ENCODE measurements around the gene CTSF.

Gene CTSF

DNA sequence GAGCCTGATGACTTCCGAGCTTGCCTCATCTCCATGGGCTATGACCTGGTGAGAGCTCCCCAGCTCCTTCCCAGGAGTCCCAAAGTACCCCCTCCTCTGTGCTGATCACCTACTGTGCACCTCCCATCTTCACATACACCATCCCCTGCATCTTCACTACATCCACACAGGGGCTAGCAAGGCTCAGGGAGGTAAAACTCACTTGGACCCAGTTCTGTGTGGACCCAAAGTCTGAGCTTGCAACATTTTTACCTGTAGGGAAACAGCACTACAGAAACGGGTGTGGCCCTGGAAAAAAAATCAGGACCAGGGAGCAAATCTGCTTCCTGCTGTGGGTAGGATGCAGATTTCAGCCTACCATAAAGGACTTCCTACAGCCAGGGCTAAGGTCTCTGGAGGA is 6.1 kb downstream of the CTSF start:
- TF ChIP-seq, protein P1, sequence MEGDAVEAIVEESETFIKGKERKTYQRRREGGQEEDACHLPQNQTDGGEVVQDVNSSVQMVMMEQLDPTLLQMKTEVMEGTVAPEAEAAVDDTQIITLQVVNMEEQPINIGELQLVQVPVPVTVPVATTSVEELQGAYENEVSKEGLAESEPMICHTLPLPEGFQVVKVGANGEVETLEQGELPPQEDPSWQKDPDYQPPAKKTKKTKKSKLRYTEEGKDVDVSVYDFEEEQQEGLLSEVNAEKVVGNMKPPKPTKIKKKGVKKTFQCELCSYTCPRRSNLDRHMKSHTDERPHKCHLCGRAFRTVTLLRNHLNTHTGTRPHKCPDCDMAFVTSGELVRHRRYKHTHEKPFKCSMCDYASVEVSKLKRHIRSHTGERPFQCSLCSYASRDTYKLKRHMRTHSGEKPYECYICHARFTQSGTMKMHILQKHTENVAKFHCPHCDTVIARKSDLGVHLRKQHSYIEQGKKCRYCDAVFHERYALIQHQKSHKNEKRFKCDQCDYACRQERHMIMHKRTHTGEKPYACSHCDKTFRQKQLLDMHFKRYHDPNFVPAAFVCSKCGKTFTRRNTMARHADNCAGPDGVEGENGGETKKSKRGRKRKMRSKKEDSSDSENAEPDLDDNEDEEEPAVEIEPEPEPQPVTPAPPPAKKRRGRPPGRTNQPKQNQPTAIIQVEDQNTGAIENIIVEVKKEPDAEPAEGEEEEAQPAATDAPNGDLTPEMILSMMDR (conservative IDR thresholded peaks at IDR 0.05; ENCODE audit: low read length) = no peak
- no peak overlapping the region for H3K4me3 ChIP-seq (ENCODE audit: low read length)
- no peak for DNase-seq (ENCODE audit: low read depth)

DNA sequence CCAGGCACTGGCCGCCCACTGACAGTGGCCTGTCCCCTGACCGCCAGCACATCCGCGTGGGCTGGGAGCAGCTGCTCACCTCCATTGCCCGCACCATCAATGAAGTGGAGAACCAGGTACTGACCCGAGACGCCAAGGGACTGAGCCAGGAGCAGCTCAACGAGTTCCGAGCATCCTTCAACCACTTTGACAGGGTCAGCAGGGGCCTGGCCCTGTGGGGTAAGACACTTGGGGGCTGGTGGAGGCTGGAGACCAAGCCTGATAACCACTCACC is 6.5 kb downstream of the CTSF start:
- H3K4me3 ChIP-seq (ENCODE audit: low read length) = no peak overlapping the region
- TF ChIP-seq, protein P1 (conservative IDR thresholded peaks at IDR 0.05; ENCODE audit: low read length) = no peak
- no peak for DNase-seq (ENCODE audit: low read depth)

DNA sequence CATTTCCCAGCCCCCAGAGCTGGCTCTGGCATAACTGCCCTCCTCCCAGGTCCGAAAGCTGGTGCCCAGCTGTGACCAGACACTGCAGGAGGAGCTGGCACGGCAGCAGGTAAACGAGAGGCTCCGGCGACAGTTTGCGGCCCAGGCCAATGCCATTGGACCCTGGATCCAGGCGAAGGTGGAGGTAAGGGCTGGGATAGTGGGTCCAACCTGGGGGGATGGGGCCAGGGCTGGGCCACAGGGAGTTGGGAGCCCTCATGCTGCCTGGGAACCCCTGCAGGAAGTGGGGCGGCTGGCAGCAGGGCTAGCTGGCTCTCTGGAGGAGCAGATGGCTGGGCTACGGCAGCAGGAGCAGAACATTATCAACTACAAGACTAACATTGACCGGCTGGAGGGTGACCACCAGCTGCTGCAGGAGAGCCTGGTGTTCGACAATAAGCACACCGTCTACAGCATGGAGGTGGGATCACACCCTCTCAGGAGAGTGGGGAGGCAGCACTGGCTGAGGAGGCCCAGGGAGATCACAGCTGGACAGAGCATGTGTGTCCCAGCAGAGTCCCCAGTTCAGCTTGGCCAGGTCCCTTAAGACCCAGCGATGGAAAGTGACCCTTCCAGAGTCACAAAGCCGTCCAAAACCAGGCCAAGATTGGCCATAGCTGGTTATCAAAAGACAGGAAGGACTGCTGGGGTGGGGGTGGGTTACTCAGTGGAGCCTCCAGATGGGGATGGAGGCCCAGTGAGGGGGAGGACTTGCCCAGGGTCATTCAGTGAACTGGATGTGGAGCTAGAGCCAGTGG is 7.0 kb downstream of the CTSF start:
- TF ChIP-seq, protein P1 (conservative IDR thresholded peaks at IDR 0.05; ENCODE audit: low read length) = no peak
- no peak overlapping the region for H3K4me3 ChIP-seq (ENCODE audit: low read length)
- no peak for DNase-seq (ENCODE audit: low read depth)

DNA sequence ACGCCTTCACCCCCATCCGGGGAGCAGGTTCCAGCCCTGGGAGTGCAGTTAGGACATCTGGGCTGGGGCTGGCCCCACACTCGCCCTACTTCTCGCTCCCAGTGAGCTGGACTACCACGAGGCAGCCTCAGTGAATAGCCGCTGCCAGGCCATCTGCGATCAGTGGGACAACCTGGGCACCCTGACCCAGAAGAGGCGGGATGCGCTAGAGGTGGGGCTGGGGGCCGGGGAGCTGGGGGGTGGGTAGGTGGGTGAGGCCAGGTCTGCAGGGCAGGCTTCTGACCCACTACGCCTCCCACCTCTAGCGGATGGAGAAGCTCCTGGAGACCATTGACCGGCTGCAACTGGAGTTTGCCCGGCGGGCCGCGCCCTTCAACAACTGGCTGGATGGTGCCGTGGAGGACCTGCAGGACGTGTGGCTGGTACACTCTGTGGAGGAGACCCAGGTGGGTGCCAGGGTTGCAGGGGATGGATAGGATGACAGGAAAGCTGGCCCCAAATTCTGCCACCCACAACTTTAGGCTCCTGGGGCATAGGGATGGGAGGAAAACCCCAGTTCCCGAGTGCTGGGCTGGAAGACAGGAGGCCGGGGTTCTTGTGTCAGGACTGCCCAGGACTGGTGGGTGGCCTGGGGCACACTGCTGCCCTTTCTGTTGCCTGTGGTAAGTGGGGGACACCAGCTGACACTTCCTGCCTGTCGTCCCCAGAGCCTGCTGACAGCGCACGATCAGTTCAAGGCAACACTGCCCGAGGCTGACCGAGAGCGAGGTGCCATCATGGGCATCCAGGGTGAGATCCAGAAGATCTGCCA is 8.3 kb downstream of the CTSF start:
- TF ChIP-seq, protein P1 (conservative IDR thresholded peaks at IDR 0.05; ENCODE audit: low read length) = no peak
- no peak overlapping the region for H3K4me3 ChIP-seq (ENCODE audit: low read length)
- DNase-seq (ENCODE audit: low read depth) = no peak

DNA sequence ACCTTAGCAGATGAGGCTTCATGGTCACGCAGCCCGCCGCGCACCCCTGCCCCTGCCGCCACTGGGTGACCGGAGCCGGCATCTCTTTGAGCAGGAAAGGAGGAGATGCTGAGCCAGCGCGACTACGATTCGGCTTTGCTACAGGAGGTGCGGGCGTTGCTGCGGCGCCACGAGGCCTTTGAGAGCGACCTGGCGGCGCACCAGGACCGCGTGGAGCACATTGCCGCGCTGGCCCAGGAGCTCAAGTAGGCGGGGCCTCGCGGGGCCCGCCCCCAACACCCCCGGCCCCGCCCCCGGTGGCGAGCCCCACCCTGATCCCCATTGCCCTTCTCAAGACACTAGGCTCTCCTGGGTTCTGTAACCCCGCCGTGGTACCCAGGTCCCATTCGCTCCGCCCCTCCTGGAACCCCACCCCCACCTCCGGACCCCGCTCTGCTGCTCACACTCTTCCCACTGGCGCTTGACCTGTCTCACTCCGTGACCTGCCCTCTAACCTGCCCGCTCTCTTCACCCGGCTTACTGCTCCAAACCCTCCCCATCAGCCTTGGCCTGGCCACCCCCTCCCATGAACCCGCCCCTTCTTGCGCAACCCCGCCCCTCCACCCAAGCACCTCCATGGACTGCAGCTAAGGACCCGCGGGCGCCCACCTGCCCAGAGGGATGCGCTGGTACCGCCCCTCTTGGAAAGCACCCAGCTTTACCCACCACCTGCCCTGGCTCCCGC is 9.1 kb downstream of the CTSF start:
- no peak for DNase-seq (ENCODE audit: low read depth)
- TF ChIP-seq, protein P1 (conservative IDR thresholded peaks at IDR 0.05; ENCODE audit: low read length) = no peak
- no peak overlapping the region for H3K4me3 ChIP-seq (ENCODE audit: low read length)

DNA sequence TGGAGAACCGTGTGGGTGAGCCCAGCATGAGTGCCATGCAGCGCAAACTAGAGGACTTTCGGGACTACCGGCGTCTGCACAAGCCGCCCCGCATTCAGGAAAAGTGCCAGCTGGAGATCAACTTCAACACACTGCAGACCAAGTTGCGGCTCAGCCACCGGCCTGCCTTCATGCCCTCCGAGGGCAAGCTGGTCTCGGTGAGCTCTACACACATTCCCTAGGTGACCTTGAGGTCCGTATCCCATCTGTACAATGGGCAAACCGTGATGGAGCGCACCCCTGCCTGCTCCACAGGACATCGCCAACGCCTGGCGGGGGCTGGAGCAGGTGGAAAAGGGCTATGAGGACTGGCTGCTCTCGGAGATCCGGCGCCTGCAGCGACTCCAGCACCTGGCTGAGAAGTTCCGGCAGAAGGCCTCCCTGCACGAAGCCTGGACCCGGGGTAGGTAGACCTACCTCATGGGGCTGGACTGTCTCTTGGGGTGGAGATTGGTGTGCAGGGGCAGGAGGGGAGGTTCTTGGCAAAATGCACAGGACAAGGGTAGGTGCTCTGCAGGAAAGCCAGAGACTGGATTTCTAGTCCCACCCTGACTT is 10.6 kb downstream of the CTSF start:
- H3K4me3 ChIP-seq (ENCODE audit: low read length) = no peak overlapping the region
- DNase-seq (ENCODE audit: low read depth) = no peak
- TF ChIP-seq, protein P1 (conservative IDR thresholded peaks at IDR 0.05; ENCODE audit: low read length) = no peak
